Sciatic nerve (tissue), 2 donors: ENCODE results near the gene FMO2. TPM values are rescaled to one million over a fixed set of nuclear protein-coding genes. Genes with fewer than 3 reads are reported as not detected.
"Not testable (repeated sequence)": the region's sequence is repeated elsewhere in the genome, so short reads cannot be mapped to it uniquely, and the experiment has no call there.

Experiments
- ATAC-seq: fragments of 200-7000 bp; cut with Tn5 transposase; one replicate; pipeline ENCODE4 v1.9.1; 2020; ENCODE audit warnings: mild to moderate bottlenecking, moderate library complexity
- DNase-seq: peaks from one replicate; pipeline ENCODE4 v3.0.0-alpha.2; 2020; ENCODE audit warnings: low spot score
- intact Hi-C: fragments of 100-400 bp; cut with DNase I; formaldehyde crosslinking; loops from one replicate; pipeline ENCODE4 v1.14.2; 2022
- total RNA-seq: library from RNA; stranded (reverse); fragmentation: NEBNext Ultra II Directional; extraction: Animal tissue kit (Norgen Biotek cat#: 25700); gene quantifications from one replicate; pipeline ENCODE4 v1.2.1, GENCODE V29; 2021
- donor health status: DM: no; HTN: no; CAD: no.
- donor health status: DM: no; HTN: no; CAD: no.

Gene FMO2
- total RNA-seq, 1 donor from 2014 or later, result 58.3 TPM

- no peak for DNase-seq
- no peak for ATAC-seq
- intact Hi-C loops, result no loop called here
Observed at GRCh38 chr1:171213559-171214454, 28.7 kb downstream of the FMO2 start.

- intact Hi-C loops, result no loop called here
Observed at GRCh38 chr1:171217658-171218443, 32.8 kb downstream of the FMO2 start.

GRCh38 chr1:171218661-171219060 is 33.6 kb downstream of the FMO2 start:
- DNase-seq (no peak), ATAC-seq (no peak)
- intact Hi-C loops, result no loop called here

More at GRCh38 chr1:171217658-171218443, 32.8 kb downstream of the FMO2 start:
- DNase-seq, result no peak
- ATAC-seq, result no peak

- intact Hi-C loops, result no loop called here
Observed at GRCh38 chr1:171219346-171220080, 34.4 kb downstream of the FMO2 start.

GRCh38 chr1:171220081-171220420 is 35.0 kb downstream of the FMO2 start:
- intact Hi-C loops, result no loop called here
- DNase-seq, result no peak
- peak; percentile 53 for ATAC-seq

More at GRCh38 chr1:171219346-171220080, 34.4 kb downstream of the FMO2 start:
- ATAC-seq (peak; percentile 12), DNase-seq (no peak)

GRCh38 chr1:171220581-171221054 is 35.5 kb downstream of the FMO2 start:
- intact Hi-C loops, result no loop called here
- no peak for DNase-seq

GRCh38 chr1:171221665-171222591 is 36.8 kb downstream of the FMO2 start:
- ATAC-seq, result peak; percentile 73
- DNase-seq, result no peak
- intact Hi-C loops, result no loop called here

More at GRCh38 chr1:171220581-171221054, 35.5 kb downstream of the FMO2 start:
- peak; percentile 69 for ATAC-seq

GRCh38 chr1:171222936-171223335 is 37.8 kb downstream of the FMO2 start:
- ATAC-seq, result peak; percentile 69
- DNase-seq, result no peak

GRCh38 chr1:171224257-171224656 is 39.2 kb downstream of the FMO2 start:
- ATAC-seq, DNase-seq, intact Hi-C loops: not testable (repeated sequence)

More at GRCh38 chr1:171222936-171223335, 37.8 kb downstream of the FMO2 start:
- intact Hi-C loops, result no loop called here

- ATAC-seq (peak; percentile 86), DNase-seq (no peak)
- intact Hi-C loops, result no loop called here
Observed at GRCh38 chr1:171226747-171227370, 41.8 kb downstream of the FMO2 start.

- no peak for ATAC-seq
- no peak for DNase-seq
- intact Hi-C loops, result no loop called here
Observed at GRCh38 chr1:171231326-171231725, 46.2 kb downstream of the FMO2 start.

- ATAC-seq (no peak), DNase-seq (no peak)
- intact Hi-C loops, result no loop called here
Observed at GRCh38 chr1:171233183-171233582, 48.1 kb downstream of the FMO2 start.

GRCh38 chr1:171236231-171236630 is 51.1 kb downstream of the FMO2 start:
- DNase-seq, ATAC-seq, intact Hi-C loops: not testable (repeated sequence)

GRCh38 chr1:171243878-171244277 is 58.8 kb downstream of the FMO2 start:
- DNase-seq (no peak), ATAC-seq (no peak)
- intact Hi-C loops, result no loop called here

- intact Hi-C loops, result no loop called here
- DNase-seq (no peak), ATAC-seq (peak; percentile 92)
Observed at GRCh38 chr1:171245458-171246064, 60.5 kb downstream of the FMO2 start.

- ATAC-seq (no peak), DNase-seq (no peak)
- intact Hi-C loops, result no loop called here
Observed at GRCh38 chr1:171247501-171247900, 62.4 kb downstream of the FMO2 start.

- ATAC-seq, result no peak
- no peak for DNase-seq
- intact Hi-C loops, result no loop called here
Observed at GRCh38 chr1:171248302-171248701, 63.2 kb downstream of the FMO2 start, which contains the start of gene FMO1. FMO1 (plus strand) TSS chr1:171248494; CDS start chr1:171258088, 9,594 bp downstream.
